Embryonic facial prominence (tissue), 1 donor: ENCODE data around the gene WIPF1.

Source experiments
- DNase-seq: peaks from one replicate; pipeline ENCODE4 v3.0.0-alpha.2; 2016; ENCODE audit errors: extremely low spot score

WIPF1 gene

DNA sequence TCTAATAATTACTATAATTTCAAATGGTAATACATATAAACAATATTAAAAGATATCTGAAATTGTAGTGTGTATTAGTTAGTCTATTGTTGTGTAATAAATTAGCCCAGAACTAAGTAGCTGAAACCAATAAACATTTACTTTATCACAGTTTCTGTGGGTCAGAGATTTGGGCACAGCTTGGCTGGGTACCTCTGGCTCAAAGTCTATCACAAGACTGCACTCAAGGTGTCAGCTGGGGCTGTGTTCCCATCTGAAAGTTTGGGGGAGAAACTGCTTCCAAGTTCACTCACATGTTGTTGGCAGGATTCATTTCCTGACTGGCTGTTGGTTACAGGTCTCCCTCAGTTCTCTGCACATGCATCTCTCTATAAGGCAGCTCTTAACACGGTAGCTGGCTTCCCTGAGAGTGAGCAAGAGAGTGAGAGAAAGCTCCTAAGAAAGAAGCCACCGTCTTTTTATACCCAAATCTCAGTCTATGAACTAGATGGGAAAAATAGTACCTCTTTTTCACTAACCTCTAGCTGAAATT is 25.6 kb upstream of the WIPF1 start:
- DNase-seq: no peak

- no peak for DNase-seq
Observed at GRCh38 chr2:174621323-174621722, 23.7 kb upstream of the WIPF1 start.

DNA sequence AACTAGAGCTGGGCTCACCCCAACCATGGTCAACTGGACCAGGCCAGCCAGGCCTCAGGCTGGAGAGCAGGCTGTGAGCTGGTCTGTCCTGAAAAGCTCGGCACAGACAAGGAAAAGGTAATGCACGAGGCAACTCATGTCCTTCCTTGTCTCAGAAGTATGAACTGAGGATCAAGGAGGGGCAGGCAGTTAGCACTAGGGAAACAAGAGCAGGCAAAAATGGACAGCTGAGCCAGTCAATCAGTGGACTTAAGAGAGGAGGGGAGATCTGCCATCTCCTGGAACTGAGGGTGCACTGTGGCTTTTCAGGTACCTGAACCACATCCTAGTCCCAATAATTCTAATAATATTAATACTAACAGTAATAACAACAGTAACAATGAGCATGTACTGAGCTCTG is 20.6 kb upstream of the WIPF1 start:
- no peak for DNase-seq

- no peak for DNase-seq
Observed at GRCh38 chr2:174617718-174618117, 20.1 kb upstream of the WIPF1 start.

DNA sequence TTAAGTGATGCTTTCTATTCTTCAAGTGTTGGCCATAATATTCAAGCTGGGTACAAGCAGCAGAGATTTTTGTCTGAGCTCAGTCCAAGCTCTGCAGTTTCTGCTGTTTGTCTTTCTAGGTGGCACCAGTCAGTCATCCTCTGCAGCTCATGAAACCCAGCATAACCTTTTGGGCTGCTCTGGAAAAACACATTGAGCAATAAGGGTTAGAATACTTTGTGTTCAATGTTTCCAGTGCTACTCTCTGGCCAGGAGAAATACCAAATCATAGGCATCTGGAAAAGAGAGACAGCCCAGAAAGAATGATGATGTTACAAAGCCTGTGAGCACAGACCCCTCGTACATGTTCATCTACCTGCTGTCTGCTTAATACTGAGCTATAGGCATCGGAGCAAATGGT is 19.5 kb upstream of the WIPF1 start:
- no peak for DNase-seq

GRCh38 chr2:174615871-174616436 is 18.4 kb upstream of the WIPF1 start:
- DNase-seq: no peak

GRCh38 chr2:174614261-174614660 is 16.7 kb upstream of the WIPF1 start:
- no peak for DNase-seq

DNA sequence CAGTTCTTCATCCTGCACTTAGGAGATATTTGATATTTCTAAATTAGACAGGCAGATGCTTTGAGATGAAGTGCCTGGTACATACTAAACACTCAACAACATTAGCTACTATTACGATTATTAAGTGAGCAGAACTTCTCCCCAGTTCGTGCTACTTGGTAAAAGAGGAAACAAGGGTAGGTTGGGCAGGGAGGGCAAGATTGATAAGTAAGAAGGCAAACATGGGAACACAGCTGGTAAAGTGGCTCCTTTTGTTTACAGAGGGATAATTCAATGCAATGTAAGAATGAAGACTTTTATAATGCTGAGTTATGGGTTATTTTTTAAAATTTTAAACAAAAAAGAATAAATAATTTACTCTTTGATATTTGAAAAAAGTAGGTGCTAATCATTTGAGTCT is 15.9 kb upstream of the WIPF1 start:
- no peak for DNase-seq

GRCh38 chr2:174612970-174613369 is 15.4 kb upstream of the WIPF1 start:
- DNase-seq: no peak

DNA sequence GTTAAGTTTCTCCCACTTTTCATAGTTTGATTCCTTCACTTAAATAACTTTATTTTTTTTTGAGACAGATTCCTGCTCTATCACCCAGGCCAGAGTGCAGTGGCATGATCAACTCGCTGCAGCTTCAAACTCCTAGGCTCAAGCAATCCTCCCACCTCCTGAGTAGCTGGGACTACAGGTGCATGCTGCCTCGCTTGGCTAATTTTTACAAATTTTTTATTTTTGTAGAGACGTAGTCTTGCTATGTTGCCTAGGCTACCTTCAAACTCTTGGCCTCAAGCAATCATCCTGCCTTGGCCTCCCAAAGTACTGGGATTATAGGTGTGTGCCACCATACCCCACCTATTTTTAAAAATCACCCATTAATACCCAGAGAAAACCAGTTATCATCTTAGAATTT is 14.2 kb upstream of the WIPF1 start:
- no peak for DNase-seq

GRCh38 chr2:174611006-174611405 is 13.4 kb upstream of the WIPF1 start:
- no peak for DNase-seq

- DNase-seq: no peak
Observed at GRCh38 chr2:174610243-174610995, 12.8 kb upstream of the WIPF1 start.

DNA sequence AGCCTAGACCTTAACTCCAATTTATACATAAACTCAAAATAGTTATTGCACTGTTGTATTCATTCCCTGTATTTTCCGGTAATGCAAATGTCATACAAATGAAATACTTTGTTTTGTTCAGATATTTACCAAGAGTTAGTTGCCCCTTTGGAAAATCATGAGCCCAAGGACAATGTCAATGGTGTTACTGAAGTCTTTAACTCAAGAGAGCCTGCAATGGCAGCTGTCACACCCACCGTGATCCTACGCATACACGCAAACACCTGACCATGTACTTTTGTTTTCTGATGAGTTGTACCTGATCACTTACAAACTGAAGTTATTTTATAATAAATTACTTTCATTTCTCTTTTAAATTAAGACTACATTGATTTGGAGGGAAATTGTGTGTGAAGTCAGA is 11.7 kb upstream of the WIPF1 start:
- no peak for DNase-seq

DNA sequence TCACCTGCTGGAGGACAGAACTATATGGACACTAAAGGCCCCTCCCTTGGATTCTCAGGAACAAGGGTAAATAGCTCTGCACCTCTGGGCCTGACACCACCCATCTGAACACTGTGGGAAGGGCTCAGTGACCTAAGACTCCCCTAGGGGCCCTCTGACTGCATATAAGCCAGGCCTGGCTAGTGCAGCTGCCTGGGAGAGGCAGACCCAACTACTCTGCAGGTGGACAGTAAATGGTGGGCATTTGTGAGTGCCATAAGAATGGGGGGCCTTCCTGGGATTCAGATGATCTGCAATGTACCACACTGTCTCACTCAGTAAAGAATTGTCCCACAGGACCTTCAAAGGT is 11.2 kb upstream of the WIPF1 start:
- DNase-seq: no peak

- DNase-seq: no peak
Observed at GRCh38 chr2:174607989-174608865, 10.6 kb upstream of the WIPF1 start.

DNA sequence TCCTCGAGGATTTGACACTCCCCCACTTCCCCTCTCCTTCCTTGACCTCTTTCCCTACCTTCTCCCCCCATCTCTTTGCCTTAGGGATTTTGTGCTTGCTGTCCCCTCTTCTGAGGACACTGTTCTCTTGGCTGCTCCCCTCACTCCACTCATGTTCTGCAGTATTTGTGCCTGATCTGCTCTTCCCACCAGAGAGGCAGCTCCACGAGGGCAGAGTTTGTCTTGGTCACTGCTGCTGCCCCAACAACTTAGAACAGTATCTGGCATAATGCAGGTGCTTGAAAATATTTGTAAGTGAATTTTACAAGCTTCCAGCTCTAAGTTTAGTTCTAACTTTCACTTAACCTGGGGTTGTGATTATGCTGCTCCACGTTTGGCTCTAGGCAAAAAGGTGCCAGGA is 10.0 kb upstream of the WIPF1 start:
- DNase-seq: no peak

DNA sequence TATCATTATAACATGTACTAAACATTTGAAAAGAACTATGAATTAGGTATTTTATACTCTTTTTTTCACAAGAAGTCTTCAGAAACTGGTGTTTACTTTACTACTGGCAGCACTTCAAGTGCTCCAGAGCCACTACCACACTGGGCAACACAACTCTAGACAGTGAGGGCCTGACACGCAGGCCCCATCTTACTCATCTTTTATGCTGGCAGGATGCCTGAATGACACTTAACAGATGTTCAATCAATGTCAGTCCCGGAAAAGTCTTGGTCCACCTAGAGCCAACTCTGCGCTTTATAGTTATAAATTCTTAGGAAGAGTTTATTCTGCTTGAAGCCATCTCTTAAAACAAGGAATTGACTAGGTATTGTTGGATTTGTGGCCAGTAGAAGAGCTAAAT is 8.7 kb upstream of the WIPF1 start:
- DNase-seq: no peak

GRCh38 chr2:174605687-174606086 is 8.1 kb upstream of the WIPF1 start:
- peak; percentile 25 for DNase-seq

DNA sequence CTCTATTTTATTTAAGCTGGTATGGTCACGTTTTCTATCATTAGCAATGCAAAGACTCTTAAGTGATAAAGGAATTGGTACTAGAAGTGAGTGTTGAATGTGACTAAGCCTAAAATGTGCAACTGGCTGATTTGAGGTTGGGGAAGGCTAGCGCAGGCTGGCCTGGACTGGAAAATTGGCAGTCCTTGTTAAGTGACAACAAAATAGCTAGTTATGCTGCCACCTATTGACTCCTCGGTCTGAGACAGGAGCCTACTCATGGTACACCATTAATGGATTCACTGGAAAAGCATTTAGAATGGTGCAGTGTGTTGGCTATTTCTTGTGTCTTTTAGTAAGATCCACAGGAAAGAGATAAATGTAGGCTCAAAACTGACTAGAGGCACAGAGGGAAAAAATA is 5.7 kb upstream of the WIPF1 start:
- no peak for DNase-seq

DNA sequence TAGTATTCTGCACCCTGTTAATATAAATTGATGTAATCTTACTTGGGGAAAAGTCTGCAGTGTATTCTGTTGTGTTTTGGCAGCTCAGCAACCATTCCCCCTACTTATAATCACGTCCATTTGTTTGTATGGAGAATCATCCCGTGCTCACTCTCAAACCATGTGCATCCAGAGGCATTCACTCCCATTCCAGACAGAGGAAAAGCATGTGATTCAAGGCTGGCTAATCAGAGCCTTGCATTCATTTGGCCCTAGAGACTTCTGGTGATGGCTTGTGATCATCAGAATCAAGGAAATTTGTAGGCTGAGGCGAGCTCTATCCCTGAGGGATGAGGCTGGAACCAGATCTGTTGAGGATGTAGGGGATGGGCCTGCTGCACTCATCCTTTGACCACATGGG is 5.1 kb upstream of the WIPF1 start:
- DNase-seq: peak; percentile 20

GRCh38 chr2:174600349-174600748 is 2.7 kb upstream of the WIPF1 start:
- DNase-seq: no peak

DNA sequence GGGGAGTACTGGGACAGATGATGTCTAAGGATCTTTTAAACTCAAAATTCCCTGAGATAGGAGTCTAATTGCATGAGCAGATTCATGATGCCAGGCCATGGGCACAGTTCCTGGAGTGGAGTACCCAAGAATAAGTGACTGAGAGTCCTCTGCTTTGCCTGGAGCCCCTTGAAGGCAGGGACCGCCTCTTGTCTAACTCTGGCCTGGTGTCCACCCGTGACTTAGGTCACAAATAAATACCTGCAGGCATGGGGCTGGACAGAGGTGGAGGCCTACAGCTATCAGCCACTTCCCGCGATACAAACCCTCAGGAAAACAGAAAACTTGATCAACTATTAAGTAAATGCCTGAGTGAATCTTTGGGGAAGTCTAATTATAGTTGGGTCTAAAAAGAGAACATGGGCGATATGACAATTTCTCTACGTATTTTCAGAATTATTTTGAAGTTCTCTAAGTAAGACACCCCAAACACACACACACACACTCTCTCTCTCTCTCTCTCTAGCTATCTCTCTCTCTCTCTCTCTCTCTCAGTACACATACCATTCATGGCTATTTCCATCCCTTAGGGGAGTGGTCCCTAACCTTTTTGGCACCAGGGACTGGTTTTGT is 1.8 kb upstream of the WIPF1 start:
- DNase-seq: no peak
